Measurements from ENCODE around the gene TRPM5. TPM values are rescaled to one million over a fixed set of nuclear protein-coding genes. Genes with fewer than 3 reads are reported as not detected.

TRPM5 gene
- total RNA-seq, 1 experiment from 2014 or later, result not detected

- no TSS peak for BruUV-seq (replicated peaks)
- POLR2A ChIA-PET (ENCODE audit: low non-redundant PET), result no interaction called here
Measured at GRCh38 chr11:2431395-2431794, 12.9 kb downstream of the TRPM5 start.

GRCh38 chr11:2428322-2428795 lies 16.0 kb downstream of the TRPM5 start:
- ChIA-PET POLR2A (ENCODE audit: low non-redundant PET) (no interaction called here), CTCF (interaction anchor here (1.0 kb wide), 1 partner anchor 102 kb away, joined by 3 read pairs; no protein-coding TSS in a partner anchor)
- no peaks in the 10 kb centered on the region for H3K9me3 ChIP-seq (ENCODE audit: low read depth, low read length, poor library complexity, severe bottlenecking)
- intact Hi-C loops (cut with micrococcal nuclease; ENCODE audit: unreplicated experiment), result loop anchor here (1.0 to 5.0 kb wide), 2 partner anchors 103 to 464 kb away; no protein-coding TSS in a partner anchor
- H3K27ac ChIP-seq (ENCODE audit: low read depth, low read length, poor library complexity, severe bottlenecking), result no peak overlapping the region
- no peaks in the 10 kb centered on the region for H3K27me3 ChIP-seq (replicated peaks; ENCODE audit: insufficient read depth, low read depth, low read length, poor library complexity)
- H3K36me3 ChIP-seq (ENCODE audit: insufficient read depth, low read length, poor library complexity, severe bottlenecking), result no peaks in the 10 kb centered on the region
- H3K4me3 ChIP-seq (ENCODE audit: low read depth, low read length, poor library complexity, severe bottlenecking), result no peak overlapping the region
- peak; percentile 34 for DNase-seq (ENCODE audit: low spot score)
- H3K4me1 ChIP-seq (ENCODE audit: insufficient read depth, low read length, poor library complexity, severe bottlenecking), result no peaks in the 10 kb centered on the region
- peak; percentile 71 for TF ChIP-seq CTCF (conservative IDR thresholded peaks at IDR 0.05; ENCODE audit: low read depth, low read length)
- TF ChIP-seq EZH2 (IDR thresholded peaks at IDR 0.05; ENCODE audit: borderline replicate concordance, low read depth, low read length, poor library complexity, severe bottlenecking), result no peak
- no TSS peak for BruUV-seq (replicated peaks)

More at GRCh38 chr11:2431395-2431794, 12.9 kb downstream of the TRPM5 start:
- CTCF ChIA-PET, result no interaction called here
- H3K27me3 ChIP-seq (replicated peaks; ENCODE audit: insufficient read depth, low read depth, low read length, poor library complexity), result no peaks in the 10 kb centered on the region
- no peak for TF ChIP-seq EZH2 (IDR thresholded peaks at IDR 0.05; ENCODE audit: borderline replicate concordance, low read depth, low read length, poor library complexity, severe bottlenecking)
- TF ChIP-seq CTCF (conservative IDR thresholded peaks at IDR 0.05; ENCODE audit: low read depth, low read length), result no peak
- H3K4me3 ChIP-seq (ENCODE audit: low read depth, low read length, poor library complexity, severe bottlenecking), result no peak overlapping the region
- H3K36me3 ChIP-seq (ENCODE audit: insufficient read depth, low read length, poor library complexity, severe bottlenecking), result no peaks in the 10 kb centered on the region
- H3K27ac ChIP-seq (ENCODE audit: low read depth, low read length, poor library complexity, severe bottlenecking), result no peak overlapping the region
- no peaks in the 10 kb centered on the region for H3K9me3 ChIP-seq (ENCODE audit: low read depth, low read length, poor library complexity, severe bottlenecking)
- H3K4me1 ChIP-seq (ENCODE audit: insufficient read depth, low read length, poor library complexity, severe bottlenecking), result no peaks in the 10 kb centered on the region
- no peak for DNase-seq (ENCODE audit: low spot score)
- intact Hi-C loops (cut with micrococcal nuclease; ENCODE audit: unreplicated experiment), result no loop called here

- Histone ChIP-seq H3K27ac (ENCODE audit: low read depth, low read length, poor library complexity, severe bottlenecking) (no peak overlapping the region), H3K9me3 (ENCODE audit: low read depth, low read length, poor library complexity, severe bottlenecking) (no peaks in the 10 kb centered on the region), H3K27me3 (replicated peaks; ENCODE audit: insufficient read depth, low read depth, low read length, poor library complexity) (no peaks in the 10 kb centered on the region), H3K36me3 (ENCODE audit: insufficient read depth, low read length, poor library complexity, severe bottlenecking) (no peaks in the 10 kb centered on the region), H3K4me3 (ENCODE audit: low read depth, low read length, poor library complexity, severe bottlenecking) (no peak overlapping the region), H3K4me1 (ENCODE audit: insufficient read depth, low read length, poor library complexity, severe bottlenecking) (no peaks in the 10 kb centered on the region)
- ChIA-PET CTCF (interaction anchor here (0.6 to 1.0 kb wide), 2 partner anchors 103 to 104 kb away, joined by 3 read pairs; no protein-coding TSS in a partner anchor), POLR2A (ENCODE audit: low non-redundant PET) (no interaction called here)
- intact Hi-C loops (cut with micrococcal nuclease; ENCODE audit: unreplicated experiment), result loop anchor here (1.0 to 5.0 kb wide), 2 partner anchors 103 to 464 kb away; no protein-coding TSS in a partner anchor
- DNase-seq (ENCODE audit: low spot score), result no peak
- TF ChIP-seq CTCF (conservative IDR thresholded peaks at IDR 0.05; ENCODE audit: low read depth, low read length) (no peak), EZH2 (IDR thresholded peaks at IDR 0.05; ENCODE audit: borderline replicate concordance, low read depth, low read length, poor library complexity, severe bottlenecking) (no peak)
- BruUV-seq (replicated peaks), result no TSS peak
Measured at GRCh38 chr11:2427721-2428321, 16.5 kb downstream of the TRPM5 start.
